Erythroblast (primary cell): ENCODE measurements around the gene TMPRSS13.

ENCODE experiments used
- GATA1 ChIP-seq: IDR thresholded peaks from 2 replicates; pipeline ENCODE4 v1.6.1; 2011; ENCODE audit warnings: low read depth, mild to moderate bottlenecking, control low read depth, low read length, moderate library complexity
- POLR2A ChIP-seq: IDR thresholded peaks from 2 replicates; pipeline ENCODE4 v1.6.1; 2011; ENCODE audit warnings: mild to moderate bottlenecking, low read length

- TF ChIP-seq POLR2A (no peak), GATA1 (no peak)
These were observed 69.1 kb downstream of the TMPRSS13 start for GRCh38 chr11:117860139-117860538.
